Measurements from ENCODE around the gene RAPGEF1.

- TF ChIP-seq EZH2 (IDR thresholded peaks at IDR 0.05; ENCODE audit: insufficient read depth, poor library complexity, severe bottlenecking) (no peak), EZH2phosphoT487 (IDR thresholded peaks at IDR 0.05; ENCODE audit: insufficient read depth, low read depth) (no peak)
Measured at GRCh38 chr9:131614340-131614915, 125.4 kb downstream of the RAPGEF1 start.
